Epithelial cell of proximal tubule (primary cell): Measurements from ENCODE around the gene TNFRSF17. TPM values are rescaled to one million over a fixed set of nuclear protein-coding genes. Genes with fewer than 3 reads are reported as not detected.

ENCODE experiments used
- DNase-seq: peaks from one replicate; pipeline ENCODE4 v3.0.0-alpha.2; 2011; ENCODE audit warnings: low read depth
- H3K4me3 ChIP-seq: 2 replicates; pipeline ENCODE4 v1.5.1; 2011; ENCODE audit warnings: low read depth, mild to moderate bottlenecking, low read length
- CTCF ChIP-seq: conservative IDR thresholded peaks from 2 replicates; pipeline ENCODE4 v1.5.1; 2012; ENCODE audit warnings: low read depth, mild to moderate bottlenecking, low read length
- total RNA-seq: library from RNA; depleted of rRNA; stranded (reverse); fragments of >200 nt; gene quantifications from 2 replicates; pipeline ENCODE4 v1.2.3, GENCODE V29; 2015

Gene TNFRSF17
- total RNA-seq, 1 donor from 2014 or later: not detected

- DNase-seq: no peak
- H3K4me3 ChIP-seq: no peak overlapping the region
- TF ChIP-seq CTCF: no peak
Measured at GRCh38 chr16:11988258-11988978, 23.4 kb downstream of the TNFRSF17 start.

GRCh38 chr16:11990702-11991390, 25.8 kb downstream of the TNFRSF17 start:
- peak; percentile 85 for DNase-seq
- H3K4me3 ChIP-seq: peak overlapping the region; percentile 7
- TF ChIP-seq CTCF: peak; percentile 16

GRCh38 chr16:11992008-11992584, 27.1 kb downstream of the TNFRSF17 start:
- DNase-seq: no peak
- no peak for TF ChIP-seq CTCF
- H3K4me3 ChIP-seq: no peak overlapping the region

- DNase-seq: no peak
- TF ChIP-seq CTCF: no peak
- no peak overlapping the region for H3K4me3 ChIP-seq
Measured at GRCh38 chr16:11992586-11993524, 27.8 kb downstream of the TNFRSF17 start.

GRCh38 chr16:11994143-11995119, 29.4 kb downstream of the TNFRSF17 start:
- no peak overlapping the region for H3K4me3 ChIP-seq
- no peak for TF ChIP-seq CTCF
- DNase-seq: peak; percentile 75
